Smooth muscle cell (in vitro differentiated cells): Measurements from ENCODE around the gene RHOA. TPM values are rescaled to one million over a fixed set of nuclear protein-coding genes. Genes with fewer than 3 reads are reported as not detected.
"Not testable (repeated sequence)": the region's sequence is repeated elsewhere in the genome, so short reads cannot be mapped to it uniquely, and the experiment has no call there.

Experiments used
- DNase-seq: peaks from one replicate; lab custom pipeline; 2025; ENCODE audit not compliant: unreplicated experiment; lab: John Stamatoyannopoulos, UW
- H2AFZ ChIP-seq: fragments of 200-600 bp; sonication (generic); 2 replicates; pipeline ENCODE4 v1.6.0; 2016; ENCODE audit warnings: antibody characterized with exemption, low read depth, mild to moderate bottlenecking
- H3F3A ChIP-seq: fragments of 200-600 bp; sonication (generic); 2 replicates; pipeline ENCODE4 v1.6.0; 2017; ENCODE audit warnings: antibody characterized with exemption, low read depth
- H3K27ac ChIP-seq: fragments of 200-600 bp; sonication (generic); 2 replicates; pipeline ENCODE4 v1.5.1; 2016; ENCODE audit warnings: low read depth, mild to moderate bottlenecking
- H3K27me3 ChIP-seq: fragments of 200-600 bp; sonication (generic); 2 replicates; pipeline ENCODE4 v1.6.1; 2016; ENCODE audit warnings: low read depth, mild to moderate bottlenecking
- H3K36me3 ChIP-seq: fragments of 200-600 bp; sonication (generic); 2 replicates; pipeline ENCODE4 v1.5.1; 2016; ENCODE audit warnings: low read depth
- H3K4me1 ChIP-seq: fragments of 200-600 bp; sonication (generic); 2 replicates; pipeline ENCODE4 v1.5.1; 2016; ENCODE audit warnings: low read depth
- H3K4me2 ChIP-seq: fragments of 200-600 bp; sonication (generic); 2 replicates; pipeline ENCODE4 v1.6.0; 2016; ENCODE audit warnings: mild to moderate bottlenecking
- H3K4me3 ChIP-seq: fragments of 200-600 bp; sonication (generic); 2 replicates; pipeline ENCODE4 v1.5.1; 2016; ENCODE audit warnings: mild to moderate bottlenecking
- H3K79me2 ChIP-seq: fragments of 200-600 bp; sonication (generic); 2 replicates; pipeline ENCODE4 v1.6.0; 2016; ENCODE audit warnings: low read depth, mild to moderate bottlenecking
- H3K9ac ChIP-seq: fragments of 200-600 bp; sonication (generic); 2 replicates; pipeline ENCODE4 v1.6.0; 2016; ENCODE audit warnings: low read depth
- H3K9me3 ChIP-seq: fragments of 200-600 bp; sonication (generic); replicated peaks from 2 replicates; pipeline ENCODE4 v1.5.1; 2016; ENCODE audit warnings: low read depth
- H4K20me1 ChIP-seq: fragments of 200-600 bp; sonication (generic); 2 replicates; pipeline ENCODE4 v1.6.0; 2016; ENCODE audit warnings: low read depth
- CTCF ChIP-seq: fragments of 200-600 bp; sonication (generic); IDR thresholded peaks from 2 replicates; pipeline ENCODE4 v1.5.1; 2017; ENCODE audit warnings: borderline replicate concordance, mild to moderate bottlenecking, antibody characterized with exemption; ENCODE audit not compliant: insufficient read depth, poor library complexity, severe bottlenecking
- WGBS: methylation state at CpG from one replicate; pipeline ENCODE4 v1.1.7; 2016; ENCODE audit warnings: low lambda C conversion rate; 5-methylcytosine and 5-hydroxymethylcytosine counted together
- polyA plus RNA-seq: library from polyadenylated mRNA; unstranded; fragments of >200 nt; fragmentation: Nextera tagmentation; extraction: Ambion mirVana; gene quantifications from 2 replicates; pipeline ENCODE4 v1.2.1, GENCODE V29; 2016
- total RNA-seq: library from RNA; depleted of rRNA; stranded (reverse); fragments of >200 nt; gene quantifications from 2 replicates; pipeline ENCODE4 v1.2.3, GENCODE V29; 2014

RHOA gene
- total and polyA plus RNA-seq, 2 experiments from 2014 or later = 447 to 530 TPM

GRCh38 chr3:49349348-49350114, 62.2 kb downstream of the RHOA start:
- Histone ChIP-seq H3K27me3 (no peaks in the 10 kb centered on the region), H2AFZ (no peak overlapping the region), H3K9ac (no peak overlapping the region), H3K4me1 (no peaks in the 10 kb centered on the region), H3K4me3 (no peak overlapping the region), H3K9me3 (no peaks in the 10 kb centered on the region), H3F3A (peaks cover 5% of the 10 kb centered on the region), H4K20me1 (no peaks in the 10 kb centered on the region), H3K4me2 (no peak overlapping the region), H3K79me2 (no peaks in the 10 kb centered on the region), H3K36me3 (no peaks in the 10 kb centered on the region), H3K27ac (no peak overlapping the region)
- no peak for TF ChIP-seq CTCF
- DNase-seq = no peak
- 86% methylated on average over 3 of the region's 3 CpGs for WGBS

DNA sequence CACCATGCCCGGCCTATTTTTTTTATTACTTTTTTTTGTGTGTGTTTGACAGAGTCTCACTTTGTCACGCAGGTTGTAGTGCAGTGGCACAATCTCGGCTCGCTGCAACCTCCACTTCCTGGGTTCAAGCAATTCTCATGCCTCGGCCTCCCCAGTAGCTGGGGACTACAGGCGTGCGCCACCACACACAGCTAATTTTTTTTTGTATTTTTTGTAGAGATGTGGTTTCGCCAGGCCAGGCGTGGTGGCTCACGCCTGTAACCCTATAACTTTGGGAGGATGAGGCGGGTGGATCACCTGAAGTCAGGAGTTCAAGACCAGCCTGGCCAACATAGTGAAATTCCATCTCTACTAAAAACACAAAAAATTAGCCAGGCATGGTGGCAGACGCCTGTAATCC, 63.4 kb downstream of the RHOA start:
- 94% methylated on average over 12 of the region's 12 CpGs for WGBS
- not testable (repeated sequence) for H3K4me2 ChIP-seq, H4K20me1 ChIP-seq

GRCh38 chr3:49346797-49347251, 65.0 kb downstream of the RHOA start:
- no peaks in the 10 kb centered on the region for H3K79me2 ChIP-seq
- no peak overlapping the region for H2AFZ ChIP-seq
- no peaks in the 10 kb centered on the region for H3K27me3 ChIP-seq
- H3F3A ChIP-seq = no peaks in the 10 kb centered on the region
- H3K36me3 ChIP-seq = no peaks in the 10 kb centered on the region
- H3K9me3 ChIP-seq = no peaks in the 10 kb centered on the region
- no peak overlapping the region for H3K4me3 ChIP-seq
- H4K20me1 ChIP-seq = no peaks in the 10 kb centered on the region
- H3K9ac ChIP-seq = no peak overlapping the region
- H3K27ac ChIP-seq = no peak overlapping the region
- DNase-seq = no peak
- H3K4me2 ChIP-seq = no peak overlapping the region
- TF ChIP-seq CTCF = no peak
- WGBS = 94% methylated on average over 6 of the region's 6 CpGs
- H3K4me1 ChIP-seq = no peaks in the 10 kb centered on the region

More for the DNA sequence above, 63.4 kb downstream of the RHOA start:
- not testable (repeated sequence) for H3K9ac ChIP-seq, H3K9me3 ChIP-seq, DNase-seq, H3K27me3 ChIP-seq, H3F3A ChIP-seq, H3K36me3 ChIP-seq, H3K27ac ChIP-seq, H3K79me2 ChIP-seq, H3K4me3 ChIP-seq, H2AFZ ChIP-seq, H3K4me1 ChIP-seq

DNA sequence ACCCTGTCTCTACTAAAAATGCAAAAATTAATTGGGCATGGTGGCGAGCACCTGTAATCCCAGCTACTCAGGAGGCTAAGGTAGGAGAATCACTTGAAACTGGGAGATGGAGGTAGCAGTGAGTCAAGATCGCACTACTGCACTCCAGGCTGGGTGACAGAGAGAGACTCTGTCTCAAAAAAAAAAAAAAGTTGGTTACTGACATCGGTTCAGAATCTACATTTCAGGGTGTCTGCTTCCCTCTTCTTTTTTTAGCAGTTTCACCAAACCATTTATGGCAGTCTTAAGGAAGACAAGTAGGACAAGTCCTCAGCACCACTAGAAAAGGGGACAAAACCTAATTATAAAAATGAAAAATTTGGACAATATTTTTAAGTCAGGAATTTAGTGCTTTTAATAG, 68.6 kb downstream of the RHOA start:
- no peak for TF ChIP-seq CTCF
- H3F3A ChIP-seq = no peaks in the 10 kb centered on the region
- H3K79me2 ChIP-seq = peaks cover 15% of the 10 kb centered on the region
- no peak overlapping the region for H3K4me2 ChIP-seq
- peaks cover 10% of the 10 kb centered on the region for H3K4me1 ChIP-seq
- DNase-seq = no peak
- H3K27me3 ChIP-seq = no peaks in the 10 kb centered on the region
- 97% methylated on average over 3 of the region's 3 CpGs for WGBS
- no peak overlapping the region for H3K9ac ChIP-seq
- no peak overlapping the region for H3K4me3 ChIP-seq
- no peak overlapping the region for H3K27ac ChIP-seq
- no peak overlapping the region for H2AFZ ChIP-seq
- H3K9me3 ChIP-seq = no peaks in the 10 kb centered on the region
- no peaks in the 10 kb centered on the region for H3K36me3 ChIP-seq
- H4K20me1 ChIP-seq = no peaks in the 10 kb centered on the region
